CD4-positive, CD25-positive, alpha-beta regulatory T cell (primary cell): ENCODE measurements around the gene RAD51D. TPM values are rescaled to one million over a fixed set of nuclear protein-coding genes. Genes with fewer than 3 reads are reported as not detected.

Experiments used
- ATAC-seq, 2 donors: fragments of 150-1000 bp; cut with Tn5 transposase; one replicate each; pipeline ENCODE4 v1.10.0; 2021; ENCODE audit warnings: low read depth in 2 of 2, moderate number of reproducible peaks in 2 of 2, moderate library complexity in 1 of 2
- DNase-seq, 3 donors: peaks; one replicate each; pipeline versions ENCODE4 v3.0.0 to v3.0.0-alpha.2; 2012 to 2022; ENCODE audit warnings: mixed read lengths in 1 of 3
- H3K27ac ChIP-seq: one replicate; pipeline ENCODE4 v1.7.0; 2013; ENCODE audit warnings: mild to moderate bottlenecking, low read length; ENCODE audit not compliant: insufficient read depth, poor library complexity, severe bottlenecking
- H3K27me3 ChIP-seq: one replicate; pipeline ENCODE4 v1.7.0; 2013; ENCODE audit warnings: low read length; ENCODE audit not compliant: control insufficient read depth, insufficient read depth
- H3K36me3 ChIP-seq: one replicate; pipeline ENCODE4 v1.7.0; 2013; ENCODE audit warnings: mild to moderate bottlenecking, low read length, moderate library complexity; ENCODE audit not compliant: control insufficient read depth, insufficient read depth
- H3K4me1 ChIP-seq: 2 replicates; pipeline ENCODE4 v1.7.0; 2013; ENCODE audit warnings: mild to moderate bottlenecking, low read length; ENCODE audit not compliant: insufficient read depth, control insufficient read depth, poor library complexity, severe bottlenecking
- H3K4me3 ChIP-seq: one replicate; pipeline ENCODE4 v1.7.0; 2013; ENCODE audit warnings: low read depth, mild to moderate bottlenecking, low read length, moderate library complexity
- H3K9me3 ChIP-seq, 2 experiments: 1 replicate in 1 of 2; 2 replicates in 1 of 2; pipeline ENCODE4 v1.7.0; 2013; ENCODE audit warnings: low read length in 2 of 2, mild to moderate bottlenecking in 1 of 2, moderate library complexity in 1 of 2; ENCODE audit not compliant: control insufficient read depth in 2 of 2
- H3K27ac Mint-ChIP-seq, 3 donors: one replicate each; pipeline ENCODE4 v1.8.0; 2020 to 2022; ENCODE audit warnings: mild to moderate bottlenecking in 3 of 3, mixed read lengths in 3 of 3, moderate library complexity in 2 of 3
- H3K27me3 Mint-ChIP-seq: one replicate; pipeline ENCODE4 v1.8.0; 2022; ENCODE audit warnings: mild to moderate bottlenecking, mixed read lengths
- H3K36me3 Mint-ChIP-seq: one replicate; pipeline ENCODE4 v1.8.0; 2020; ENCODE audit warnings: mixed read lengths
- H3K4me1 Mint-ChIP-seq, 4 donors: one replicate each; pipeline ENCODE4 v1.8.0; 2020 to 2022; ENCODE audit warnings: mixed read lengths in 4 of 4, mild to moderate bottlenecking in 1 of 4
- H3K4me3 Mint-ChIP-seq, 4 donors: one replicate each; pipeline ENCODE4 v1.8.0; 2020 to 2022; ENCODE audit warnings: mild to moderate bottlenecking in 4 of 4, mixed read lengths in 4 of 4, moderate library complexity in 3 of 4
- H3K9me3 Mint-ChIP-seq, 7 donors: one replicate each; pipeline ENCODE4 v1.8.0; 2020 to 2022; ENCODE audit warnings: mixed read lengths in 7 of 7, mild to moderate bottlenecking in 3 of 7, moderate library complexity in 2 of 7
- polyA plus RNA-seq, 4 donors: library from polyadenylated mRNA; unstranded; fragments of 300-500 nt; fragmentation: Illumina TruSeq; gene quantifications; one replicate each; pipeline ENCODE4 v1.2.3, GENCODE V29; 2021
- total RNA-seq: library from RNA; stranded (reverse); gene quantifications from one replicate; pipeline ENCODE4 v1.2.3, GENCODE V29; 2022

RAD51D gene
- total and polyA plus RNA-seq, 5 donors from 2014 or later: 7.0 to 11.7 (median 11.0) TPM

DNA sequence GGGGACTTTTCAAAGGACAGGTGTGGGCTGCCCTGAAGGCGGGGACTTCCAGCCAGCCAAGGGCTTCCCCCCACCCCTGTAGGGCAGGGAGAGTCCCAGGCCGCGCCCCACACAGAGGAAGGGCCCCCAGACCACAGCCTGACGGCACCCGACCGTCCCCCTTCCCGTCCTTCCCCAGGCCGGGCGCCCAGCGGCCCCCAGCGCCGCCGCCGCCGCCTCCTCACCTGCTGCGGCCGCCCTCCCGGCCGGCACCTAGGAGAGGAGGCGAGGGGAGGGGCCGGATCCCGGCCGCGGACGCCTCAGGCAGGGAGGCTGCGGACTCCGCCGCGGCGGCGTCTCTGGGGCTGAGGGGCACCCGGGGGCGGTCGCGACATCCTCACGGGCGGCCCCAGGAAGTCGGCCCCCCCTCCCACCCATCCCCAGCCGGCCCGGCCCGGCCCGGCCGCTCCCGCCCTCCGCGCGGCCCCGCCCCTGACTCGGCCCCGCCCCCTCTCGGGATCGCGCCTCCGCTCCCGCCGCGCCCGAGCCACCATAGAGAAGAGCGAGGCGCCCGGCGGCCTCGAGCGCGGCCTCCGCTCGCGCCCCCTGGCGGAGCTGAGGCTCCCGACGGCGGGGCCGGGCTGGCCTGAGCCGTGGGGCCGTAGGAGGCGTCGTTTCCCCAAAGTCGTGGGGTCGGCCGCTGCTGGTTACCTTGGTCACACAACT is 30.6 kb downstream of the RAD51D start:
- ATAC-seq: peak; percentile 83 to 84
- H3K4me1 Mint-ChIP-seq: peaks cover 27 to 46% (median 36%) of the 10 kb centered on the region in 4 donors
- H3K4me3 Mint-ChIP-seq: peak overlapping the region; percentile 93 to 100 (median 94)
- Histone ChIP-seq H3K27me3 (no peaks in the 10 kb centered on the region), H3K36me3 (no peaks in the 10 kb centered on the region), H3K4me1 (peaks cover 49% of the 10 kb centered on the region), H3K9me3 (no peaks in the 10 kb centered on the region), H3K27ac (peak overlapping the region; percentile 97), H3K4me3 (peak overlapping the region; percentile 99)
- H3K27ac Mint-ChIP-seq: peak overlapping the region; percentile 95 to 98 (median 96)
- H3K27me3 Mint-ChIP-seq: no peaks in the 10 kb centered on the region
- no peaks in the 10 kb centered on the region for H3K36me3 Mint-ChIP-seq
- H3K9me3 Mint-ChIP-seq: no peaks in the 10 kb centered on the region
- peak; percentile 85 to 89 (median 88) for DNase-seq

DNA sequence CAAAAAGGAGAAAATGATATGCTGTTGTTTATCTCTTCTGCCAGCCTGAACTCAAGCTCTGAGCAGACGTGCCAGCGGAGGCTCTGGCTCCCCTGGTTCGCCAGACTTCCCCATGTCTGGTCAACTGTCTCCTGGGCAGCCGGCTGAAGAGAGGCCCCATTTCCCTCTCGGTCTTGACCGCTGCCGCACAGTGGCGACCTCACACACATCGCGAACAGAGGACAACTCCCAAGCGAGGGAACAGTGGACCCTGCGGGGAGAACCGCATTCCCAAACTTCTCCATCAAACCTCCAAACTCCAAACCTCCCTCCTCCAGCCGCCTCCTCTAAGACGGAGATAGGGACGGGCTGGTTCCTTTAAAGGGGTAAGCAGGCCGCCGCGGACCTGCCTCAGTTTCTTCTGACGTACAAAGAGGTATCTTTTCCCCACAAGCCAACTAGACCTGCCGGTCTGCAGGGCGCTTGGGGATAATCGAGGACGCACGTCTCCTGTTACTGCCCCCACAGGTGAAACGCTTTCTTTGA is 31.2 kb downstream of the RAD51D start:
- no peaks in the 10 kb centered on the region for H3K9me3 ChIP-seq
- no peak for DNase-seq
- Mint-ChIP-seq H3K4me3 (peak overlapping the region; percentile 93 to 100 (median 94)), H3K27ac (peak overlapping the region; percentile 88 to 98 (median 96)), H3K36me3 (no peaks in the 10 kb centered on the region), H3K27me3 (no peaks in the 10 kb centered on the region), H3K9me3 (no peaks in the 10 kb centered on the region), H3K4me1 (peaks cover 27 to 52% (median 38%) of the 10 kb centered on the region in 4 donors)
- H3K36me3 ChIP-seq: no peaks in the 10 kb centered on the region
- H3K4me1 ChIP-seq: peaks cover 55% of the 10 kb centered on the region
- ATAC-seq: no peak
- peak overlapping the region; percentile 97 for H3K27ac ChIP-seq
- peak overlapping the region; percentile 99 for H3K4me3 ChIP-seq
- no peaks in the 10 kb centered on the region for H3K27me3 ChIP-seq

DNA sequence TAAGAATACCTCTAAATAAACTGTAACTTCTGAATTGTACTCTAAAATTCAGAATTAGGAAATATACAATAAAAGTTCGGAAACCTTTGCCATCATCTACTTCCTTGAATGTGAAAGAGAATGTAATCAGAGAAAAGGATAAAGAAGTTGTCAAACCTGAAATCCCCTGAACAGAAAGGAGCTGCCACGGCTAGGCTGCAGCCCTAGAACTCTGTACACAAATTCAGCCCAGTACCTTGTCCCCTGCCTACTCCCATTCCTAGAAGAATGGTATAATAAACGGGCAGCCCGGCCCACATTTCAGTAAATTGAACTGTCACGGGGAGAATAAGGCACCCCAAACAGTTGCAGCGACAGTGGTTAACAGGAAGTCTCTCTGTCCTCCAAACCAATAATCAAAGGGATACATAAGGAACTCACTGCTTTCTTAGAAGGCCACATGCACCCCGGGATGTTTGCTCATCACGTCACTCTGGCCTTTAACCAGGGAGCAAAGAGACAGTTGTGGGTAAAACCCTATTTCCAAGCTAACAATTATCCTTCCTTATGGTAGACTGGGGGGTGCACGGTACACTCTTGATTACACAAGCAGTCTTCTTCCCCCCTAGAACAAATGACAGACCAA is 31.8 kb downstream of the RAD51D start:
- ATAC-seq: no peak
- no peaks in the 10 kb centered on the region for H3K27me3 Mint-ChIP-seq
- peak overlapping the region; percentile 99 for H3K4me3 ChIP-seq

DNA sequence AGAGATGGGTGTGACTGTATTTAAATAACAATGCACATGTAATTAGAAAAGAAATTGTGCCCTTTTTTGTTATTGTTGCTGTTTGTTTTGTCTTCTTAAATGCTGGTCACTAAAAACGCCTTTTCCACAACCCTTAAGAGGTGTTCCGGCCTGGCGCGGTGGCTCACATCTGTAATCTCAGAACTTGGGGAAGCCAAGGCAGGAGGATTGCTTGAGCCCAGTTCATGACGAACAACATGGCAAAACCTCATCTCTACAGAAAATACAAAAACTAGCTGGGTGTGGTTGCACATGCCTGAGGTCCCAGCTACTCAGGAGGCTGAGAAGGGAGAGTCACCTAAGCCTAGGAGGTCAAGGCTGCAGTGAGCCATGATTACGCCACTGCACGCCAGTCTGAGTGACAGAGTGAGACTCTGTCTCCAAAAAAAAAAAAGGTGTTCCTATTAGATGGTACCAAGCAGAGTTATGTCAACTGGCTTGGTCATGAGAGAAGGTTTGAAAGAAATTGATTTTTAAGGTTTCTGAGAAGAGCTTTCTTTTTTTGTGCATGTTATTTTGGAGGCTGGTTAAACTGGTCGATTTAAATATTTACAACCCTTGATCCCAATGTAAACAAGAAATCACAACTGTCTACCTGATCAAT is 32.6 kb downstream of the RAD51D start:
- no peak for DNase-seq
- no peaks in the 10 kb centered on the region for H3K36me3 ChIP-seq
- peak overlapping the region; percentile 99 for H3K4me3 ChIP-seq
- no peak for ATAC-seq
- no peaks in the 10 kb centered on the region for H3K36me3 Mint-ChIP-seq
- H3K27ac ChIP-seq: peak overlapping the region; percentile 97
- H3K27me3 ChIP-seq: no peaks in the 10 kb centered on the region
- no peaks in the 10 kb centered on the region for H3K9me3 Mint-ChIP-seq
- no peaks in the 10 kb centered on the region for H3K9me3 ChIP-seq
- H3K4me1 Mint-ChIP-seq: peaks cover 37 to 65% (median 51%) of the 10 kb centered on the region in 4 donors
- peak overlapping the region; percentile 88 to 98 (median 96) for H3K27ac Mint-ChIP-seq
- H3K4me1 ChIP-seq: peaks cover 68% of the 10 kb centered on the region
- H3K27me3 Mint-ChIP-seq: no peaks in the 10 kb centered on the region
- peak overlapping the region; percentile 93 to 100 (median 94) for H3K4me3 Mint-ChIP-seq

More for the DNA sequence above, 31.8 kb downstream of the RAD51D start:
- Histone ChIP-seq H3K4me1 (peaks cover 60% of the 10 kb centered on the region), H3K36me3 (no peaks in the 10 kb centered on the region), H3K27ac (peak overlapping the region; percentile 97), H3K27me3 (no peaks in the 10 kb centered on the region), H3K9me3 (no peaks in the 10 kb centered on the region)
- Mint-ChIP-seq H3K9me3 (no peaks in the 10 kb centered on the region), H3K27ac (peak overlapping the region; percentile 88 to 98 (median 96)), H3K4me1 (peaks cover 32 to 57% (median 44%) of the 10 kb centered on the region in 4 donors), H3K4me3 (peak overlapping the region; percentile 93 to 100 (median 94)), H3K36me3 (no peaks in the 10 kb centered on the region)
- DNase-seq: peak; percentile 20 to 68 (median 39)

DNA sequence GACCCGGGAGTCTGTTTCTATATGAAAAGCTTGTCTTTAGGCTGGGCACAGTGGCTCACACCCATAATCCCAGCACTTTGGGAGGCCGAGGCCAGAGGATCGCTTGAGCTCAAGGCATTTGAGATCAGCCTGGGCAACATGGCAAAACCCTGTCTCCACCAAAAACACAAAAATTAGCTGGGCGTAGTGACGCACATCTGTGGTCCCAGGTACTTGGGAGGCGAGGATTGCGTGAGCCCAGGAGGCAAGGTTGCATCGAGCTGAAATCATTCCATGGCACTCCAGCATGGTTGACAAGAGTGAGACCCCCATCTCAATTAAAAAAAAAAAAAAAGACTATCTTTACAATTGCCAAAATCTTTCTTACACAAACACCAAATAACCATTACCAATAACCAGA is 33.5 kb downstream of the RAD51D start:
- H3K36me3 ChIP-seq: no peaks in the 10 kb centered on the region
- DNase-seq (no peak), ATAC-seq (no peak)
- H3K27ac Mint-ChIP-seq: peak overlapping the region; percentile 88 to 98 (median 96)
- H3K36me3 Mint-ChIP-seq: no peaks in the 10 kb centered on the region
- peaks cover 77% of the 10 kb centered on the region for H3K4me1 ChIP-seq
- H3K27me3 ChIP-seq: no peaks in the 10 kb centered on the region
- H3K27me3 Mint-ChIP-seq: no peaks in the 10 kb centered on the region
- no peaks in the 10 kb centered on the region for H3K9me3 Mint-ChIP-seq
- no peaks in the 10 kb centered on the region for H3K9me3 ChIP-seq
- H3K4me1 Mint-ChIP-seq: peaks cover 41 to 71% (median 58%) of the 10 kb centered on the region in 4 donors
- H3K4me3 ChIP-seq: peak overlapping the region; percentile 99
- H3K27ac ChIP-seq: peak overlapping the region; percentile 97
- peak overlapping the region; percentile 93 to 100 (median 94) for H3K4me3 Mint-ChIP-seq

DNA sequence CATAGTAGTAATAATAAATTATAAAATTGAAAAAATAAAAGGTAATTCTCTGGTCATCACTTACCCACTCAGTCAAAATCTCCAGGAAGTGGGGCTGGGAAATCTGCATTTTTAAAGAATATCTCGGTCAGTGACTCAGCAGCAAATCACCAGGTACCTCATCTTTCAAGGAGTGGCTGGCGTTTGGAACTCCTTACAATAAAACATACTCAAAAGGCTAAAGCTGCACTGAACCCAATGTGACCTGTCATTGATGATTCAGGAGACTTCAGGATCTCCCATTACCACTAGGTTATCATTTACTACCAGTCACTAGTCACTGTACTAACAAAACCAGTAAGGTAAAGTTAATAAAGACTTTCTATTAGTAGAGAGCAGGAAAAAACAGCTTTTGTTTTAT is 34.7 kb downstream of the RAD51D start:
- Mint-ChIP-seq H3K4me1 (peaks cover 50 to 80% (median 69%) of the 10 kb centered on the region in 4 donors), H3K9me3 (no peaks in the 10 kb centered on the region), H3K27me3 (no peaks in the 10 kb centered on the region), H3K4me3 (peak overlapping the region; percentile 93 to 100 (median 94)), H3K36me3 (no peaks in the 10 kb centered on the region), H3K27ac (peak overlapping the region; percentile 89 to 98 (median 96))
- H3K9me3 ChIP-seq: no peaks in the 10 kb centered on the region
- peak overlapping the region; percentile 99 for H3K4me3 ChIP-seq
- DNase-seq (no peak), ATAC-seq (no peak)
- H3K36me3 ChIP-seq: no peaks in the 10 kb centered on the region
- H3K4me1 ChIP-seq: peaks cover 86% of the 10 kb centered on the region
- H3K27ac ChIP-seq: peak overlapping the region; percentile 97
- no peaks in the 10 kb centered on the region for H3K27me3 ChIP-seq

GRCh38 chr17:35083071-35083470 is 36.6 kb downstream of the RAD51D start:
- H3K36me3 Mint-ChIP-seq: no peaks in the 10 kb centered on the region
- no peak for ATAC-seq
- no peaks in the 10 kb centered on the region for H3K9me3 Mint-ChIP-seq
- H3K4me3 ChIP-seq: peak overlapping the region; percentile 75
- peaks cover 90% of the 10 kb centered on the region for H3K4me1 ChIP-seq
- H3K9me3 ChIP-seq: no peaks in the 10 kb centered on the region
- peak overlapping the region; percentile 33 to 97 (median 88) for H3K27ac Mint-ChIP-seq
- peaks cover 58 to 91% (median 77%) of the 10 kb centered on the region in 4 donors for H3K4me1 Mint-ChIP-seq
- no peak for DNase-seq
- H3K36me3 ChIP-seq: no peaks in the 10 kb centered on the region
- H3K4me3 Mint-ChIP-seq: peak overlapping the region; percentile 31 to 94 (median 83)
- no peaks in the 10 kb centered on the region for H3K27me3 ChIP-seq
- no peaks in the 10 kb centered on the region for H3K27me3 Mint-ChIP-seq
- H3K27ac ChIP-seq: peak overlapping the region; percentile 77
